Fibroblast of skin of back (primary cell): Measurements from ENCODE around the gene RNF123.
A peak's percentile ranks its signal among the peaks of the same experiment; 100 is the strongest.
"Not testable (repeated sequence)": the region's sequence is repeated elsewhere in the genome, so short reads cannot be mapped to it uniquely, and the experiment has no call there.

ENCODE experiments used
- DNase-seq: peaks from one replicate; pipeline ENCODE4 v3.0.0-alpha.2; 2013

The RNF123 gene

DNA sequence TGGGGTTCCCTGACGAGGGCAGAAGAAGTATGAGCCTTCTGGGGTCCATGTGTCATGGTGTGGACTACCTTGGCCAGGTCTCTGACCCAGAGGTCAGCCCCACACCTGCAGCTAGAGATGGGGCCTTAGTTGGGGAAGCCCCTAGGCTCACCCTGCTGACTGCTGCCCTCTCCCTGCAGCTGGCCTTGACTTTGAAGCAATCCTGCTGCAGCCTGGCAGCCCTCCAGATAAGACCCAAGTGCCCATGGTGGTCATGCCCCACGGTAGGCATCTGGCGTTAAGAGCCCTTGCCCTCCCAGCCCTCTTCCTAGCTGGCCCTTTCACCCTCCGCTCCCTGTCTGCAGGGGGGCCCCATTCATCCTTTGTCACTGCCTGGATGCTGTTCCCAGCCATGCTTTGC, 7.8 kb upstream of the RNF123 start:
- no peak for DNase-seq

DNA sequence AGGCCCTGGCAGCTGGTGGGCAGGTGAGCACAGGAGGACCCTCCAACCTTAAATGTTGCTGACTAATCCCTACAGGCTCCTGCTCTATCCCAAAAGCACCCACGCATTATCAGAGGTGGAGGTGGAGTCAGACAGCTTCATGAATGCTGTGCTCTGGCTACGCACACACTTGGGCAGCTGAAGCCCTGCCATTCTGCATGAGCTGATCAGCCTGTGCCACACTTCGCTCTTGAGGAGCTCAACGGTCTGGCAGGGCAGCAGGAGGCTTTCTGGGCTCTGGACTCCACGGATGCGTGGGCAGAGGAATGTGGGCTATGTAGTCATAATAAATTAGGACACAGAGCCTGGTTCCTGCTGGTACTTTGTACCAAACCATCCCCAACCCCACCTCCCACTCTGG, 6.2 kb upstream of the RNF123 start:
- no peak for DNase-seq

DNA sequence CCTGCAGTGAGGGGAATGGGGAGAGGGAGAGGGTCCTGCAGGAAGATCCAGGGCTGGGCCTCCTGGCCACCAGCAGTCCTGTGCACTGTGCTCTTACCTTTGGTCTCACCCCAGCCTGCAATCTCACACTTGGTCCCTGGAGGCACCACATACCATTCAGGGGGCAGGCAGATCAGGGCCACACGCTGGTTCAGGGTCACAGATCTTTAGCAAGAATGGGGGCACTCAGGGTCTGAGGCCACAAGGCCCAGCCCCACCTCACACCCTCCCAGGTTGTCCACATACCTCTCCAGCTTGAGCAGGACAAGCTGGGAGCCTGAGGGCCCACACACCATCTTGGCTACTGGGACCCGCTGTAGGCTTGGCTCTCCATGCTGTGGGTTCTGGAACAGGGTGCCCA, 4.9 kb upstream of the RNF123 start:
- not testable (repeated sequence) for DNase-seq

- DNase-seq: not testable (repeated sequence)
These were observed 4.3 kb upstream of the RNF123 start for GRCh38 chr3:49685103-49685502.

DNA sequence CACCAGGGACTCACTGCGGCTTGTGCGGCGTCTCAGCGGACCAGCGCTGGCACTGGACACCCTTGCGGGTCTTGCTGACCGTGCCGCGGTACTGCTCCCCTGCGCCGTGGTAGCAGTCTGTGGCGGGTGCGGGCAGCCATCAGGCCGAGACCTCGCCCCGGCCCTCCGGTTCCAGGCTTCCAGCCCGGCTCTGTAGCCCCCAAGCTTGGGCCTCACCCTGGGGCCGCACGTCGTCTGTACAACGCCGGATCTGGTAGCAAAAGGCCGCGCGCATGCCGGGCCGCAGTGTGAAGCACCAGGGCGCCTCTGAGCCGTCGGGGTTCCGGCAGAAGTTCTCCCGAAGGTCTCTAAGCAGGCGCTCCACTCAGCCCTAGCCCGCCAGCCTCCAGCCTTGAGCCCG, 3.5 kb upstream of the RNF123 start:
- DNase-seq: not testable (repeated sequence)

DNA sequence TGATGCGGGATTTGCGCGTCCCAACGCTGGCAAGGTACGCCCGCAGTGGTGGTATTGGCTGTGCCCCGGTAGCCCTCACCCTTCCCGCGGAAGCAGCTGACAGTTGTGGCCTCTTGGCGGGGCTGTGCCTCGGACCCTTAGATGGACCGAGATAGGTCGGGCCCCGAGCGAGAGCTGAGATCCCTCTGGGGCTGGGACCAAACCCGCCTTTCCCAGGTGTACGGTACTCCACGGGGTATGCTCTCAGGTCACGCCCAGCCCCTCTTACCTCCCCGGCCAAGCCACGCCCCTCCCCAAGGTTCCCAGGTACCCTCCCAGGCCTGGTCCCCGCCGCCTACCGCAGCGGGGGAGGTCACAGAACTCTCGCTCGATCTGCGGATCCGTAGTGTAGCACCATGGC, 3.0 kb upstream of the RNF123 start:
- DNase-seq: not testable (repeated sequence)

DNA sequence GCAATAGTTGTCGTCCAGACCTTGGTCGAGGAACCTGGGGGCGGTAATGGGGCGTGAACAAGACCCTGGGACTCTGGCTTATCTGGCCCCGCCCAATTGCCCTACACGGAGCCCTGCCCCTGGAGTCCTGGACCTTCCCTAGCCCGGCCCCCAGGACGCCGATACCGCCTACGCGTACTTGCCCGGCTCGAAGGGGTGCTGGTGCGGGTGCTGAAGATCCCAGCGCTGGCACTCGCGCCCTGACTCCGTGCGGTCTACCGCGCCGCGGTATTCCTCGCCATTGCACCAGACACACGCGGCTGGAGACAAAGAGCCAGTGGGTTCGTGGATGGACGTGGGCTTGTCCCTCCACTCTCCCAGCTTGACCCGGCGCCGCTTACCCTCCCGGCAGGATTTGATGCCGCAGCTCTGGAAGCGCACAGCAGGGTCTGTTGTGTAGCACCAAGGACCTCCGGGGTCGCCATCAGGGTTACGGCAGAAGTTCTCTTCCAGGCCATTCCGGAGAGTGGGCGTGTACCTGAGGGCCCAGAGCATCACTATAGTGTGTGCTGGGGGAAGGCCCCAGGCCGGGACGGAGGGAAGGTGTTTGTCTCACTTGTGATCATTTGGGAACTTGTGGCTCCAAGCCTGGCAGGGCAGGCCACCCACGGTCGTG, 2.5 kb upstream of the RNF123 start:
- DNase-seq: peak; percentile 49

DNA sequence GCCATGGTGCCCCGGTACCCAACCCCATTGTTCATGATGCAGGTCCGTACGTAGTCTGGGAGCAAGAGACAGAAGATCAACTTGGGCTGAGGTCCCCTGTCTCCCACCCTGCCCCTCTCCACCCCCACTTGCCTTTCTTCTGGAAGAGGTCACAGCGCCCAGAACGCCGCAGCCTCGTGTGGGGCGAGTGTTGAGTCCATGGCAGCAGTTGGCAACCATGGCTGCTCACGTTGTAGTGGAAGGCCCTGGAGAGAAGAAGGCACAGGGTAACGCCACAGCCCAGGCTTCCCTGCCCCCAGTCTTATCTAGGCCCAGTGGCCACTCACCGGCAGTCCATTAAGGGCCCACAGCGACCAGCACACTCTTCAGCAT, 1.9 kb upstream of the RNF123 start:
- not testable (repeated sequence) for DNase-seq

DNA sequence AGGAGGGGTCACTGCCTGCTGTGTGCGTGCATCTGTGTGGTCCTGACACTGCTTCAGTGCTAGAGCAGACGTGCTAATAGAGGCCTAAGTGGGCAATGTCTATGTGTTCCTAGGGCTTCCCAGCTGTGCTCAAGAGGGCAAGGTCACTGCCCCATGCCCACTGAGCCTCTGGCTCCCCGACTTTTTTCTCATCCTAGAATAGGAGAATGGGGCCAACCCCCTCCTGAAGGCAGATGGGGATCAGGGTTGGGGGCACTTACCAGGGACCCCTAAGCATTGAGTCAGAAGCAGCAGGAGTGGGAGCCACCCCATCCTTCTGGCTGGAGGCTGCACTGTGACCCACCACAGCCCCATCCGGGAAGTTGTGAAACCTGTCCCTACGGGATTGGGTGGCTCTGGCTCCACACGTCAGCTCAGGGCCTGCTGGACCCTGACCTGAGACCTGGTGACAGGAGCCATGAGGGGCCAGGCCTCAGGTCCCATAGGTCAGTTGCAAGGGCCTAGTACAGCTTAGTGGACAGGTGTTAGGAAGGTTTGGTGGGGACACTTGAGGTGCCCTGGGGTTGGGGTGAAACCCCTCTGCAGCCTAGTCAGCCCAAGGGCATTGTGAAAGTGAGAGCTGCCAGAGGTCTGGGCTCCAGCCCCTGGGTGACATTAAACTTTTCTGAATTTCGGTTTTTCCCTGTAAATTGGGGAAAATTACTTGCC, 865 bp upstream of the RNF123 start:
- not testable (repeated sequence) for DNase-seq

DNA sequence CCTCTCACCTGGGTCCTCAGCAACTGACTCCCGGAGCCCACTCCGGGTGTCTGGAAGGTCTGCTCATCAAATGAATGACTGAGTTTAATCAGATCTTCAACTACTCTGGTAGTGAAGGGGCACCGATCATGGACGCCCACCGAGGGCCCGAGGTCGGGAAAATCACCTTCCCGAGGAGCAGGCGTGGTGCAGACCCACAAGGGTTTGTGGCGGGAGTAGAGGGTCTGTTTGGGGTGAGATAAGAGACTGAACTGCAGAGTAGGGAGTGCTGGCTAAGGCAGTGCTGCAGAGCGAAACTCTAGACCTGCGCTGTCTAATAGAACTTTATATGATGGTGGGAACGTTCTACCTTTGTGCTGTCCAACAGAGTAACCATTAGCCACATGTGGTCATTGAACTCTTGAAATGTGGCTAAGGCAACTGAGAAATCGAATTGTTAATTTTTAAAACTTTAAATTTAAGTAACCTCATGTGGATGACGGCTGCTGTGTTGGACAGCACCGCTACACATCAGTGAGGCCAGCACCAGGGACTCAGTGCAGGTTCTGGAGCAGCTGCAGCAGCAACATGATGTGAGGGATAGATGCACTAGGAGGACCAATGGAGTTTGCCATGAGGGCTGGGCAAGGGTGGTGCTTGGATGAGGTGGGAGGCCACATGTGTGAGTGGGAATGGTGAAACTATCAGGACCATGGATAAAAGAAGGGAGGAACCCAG, 709 bp downstream of the RNF123 start:
- DNase-seq: not testable (repeated sequence)

- DNase-seq: not testable (repeated sequence)
These were observed 1.5 kb downstream of the RNF123 start for GRCh38 chr3:49690856-49691255.

- DNase-seq: not testable (repeated sequence)
These were observed 2.1 kb downstream of the RNF123 start for GRCh38 chr3:49691481-49691880.

DNA sequence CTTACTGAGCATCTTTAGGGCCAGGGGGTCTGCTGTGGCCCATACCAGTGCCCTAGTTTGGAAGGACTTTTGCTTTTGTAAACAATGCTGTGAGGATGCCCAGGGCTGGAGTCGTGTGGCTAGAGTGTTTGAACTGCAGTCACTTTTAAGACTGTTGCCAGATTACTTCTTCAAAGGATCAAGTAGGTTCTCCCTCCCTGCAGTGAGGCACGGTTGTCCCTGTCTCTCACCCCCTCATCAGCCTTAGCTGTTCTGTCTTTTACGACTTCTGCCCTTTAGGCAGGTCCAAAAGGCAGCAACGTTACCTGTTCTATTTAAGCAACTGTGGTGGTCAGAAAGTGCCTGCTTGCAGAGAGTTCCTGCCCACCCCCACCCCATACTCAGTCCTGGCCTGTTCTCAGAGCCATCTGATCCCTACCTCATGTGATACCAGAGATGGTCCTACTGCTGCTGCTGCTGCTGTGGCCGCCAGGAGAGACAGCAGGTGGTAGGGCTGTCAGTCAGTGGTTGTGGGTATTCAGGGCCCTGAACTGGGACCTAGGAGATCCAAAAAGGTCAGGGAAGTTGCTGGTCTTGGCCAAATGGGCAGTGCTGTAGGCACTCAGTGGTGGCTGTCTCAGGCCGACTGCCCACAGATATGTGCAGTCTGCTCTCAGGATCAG, 5.2 kb downstream of the RNF123 start:
- not testable (repeated sequence) for DNase-seq

DNA sequence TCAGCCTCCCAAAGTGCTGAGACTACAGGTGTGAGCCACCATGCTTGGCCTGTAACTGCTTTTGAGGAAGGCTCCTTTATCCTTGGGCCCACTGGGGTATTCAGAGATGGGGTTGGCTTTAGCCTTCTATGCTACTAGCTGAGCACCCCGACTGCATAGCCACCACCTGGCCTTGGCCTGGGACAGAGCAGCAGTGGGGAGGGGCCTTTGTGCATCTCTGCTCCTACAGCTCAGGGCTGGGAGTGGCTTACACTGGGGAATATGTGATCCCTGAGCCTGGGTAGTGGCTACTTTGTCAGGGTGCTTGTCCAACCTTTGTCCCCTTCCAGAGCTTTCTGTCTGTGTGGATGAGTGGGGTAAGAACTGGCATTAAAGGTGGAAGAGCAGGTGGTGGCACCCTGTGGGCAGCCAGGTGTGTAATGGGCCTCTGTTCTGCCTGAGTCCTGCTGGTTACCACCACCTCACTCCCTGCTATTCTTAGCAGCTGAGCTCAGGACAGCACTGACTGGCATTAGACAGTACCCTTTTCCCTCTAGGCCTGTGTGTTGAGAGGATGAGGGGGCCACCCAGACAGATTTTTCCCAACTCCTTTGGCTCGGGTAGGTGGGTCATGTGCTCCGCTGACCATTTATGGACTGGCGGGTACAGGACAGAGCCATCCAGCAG, 6.1 kb downstream of the RNF123 start:
- not testable (repeated sequence) for DNase-seq

DNA sequence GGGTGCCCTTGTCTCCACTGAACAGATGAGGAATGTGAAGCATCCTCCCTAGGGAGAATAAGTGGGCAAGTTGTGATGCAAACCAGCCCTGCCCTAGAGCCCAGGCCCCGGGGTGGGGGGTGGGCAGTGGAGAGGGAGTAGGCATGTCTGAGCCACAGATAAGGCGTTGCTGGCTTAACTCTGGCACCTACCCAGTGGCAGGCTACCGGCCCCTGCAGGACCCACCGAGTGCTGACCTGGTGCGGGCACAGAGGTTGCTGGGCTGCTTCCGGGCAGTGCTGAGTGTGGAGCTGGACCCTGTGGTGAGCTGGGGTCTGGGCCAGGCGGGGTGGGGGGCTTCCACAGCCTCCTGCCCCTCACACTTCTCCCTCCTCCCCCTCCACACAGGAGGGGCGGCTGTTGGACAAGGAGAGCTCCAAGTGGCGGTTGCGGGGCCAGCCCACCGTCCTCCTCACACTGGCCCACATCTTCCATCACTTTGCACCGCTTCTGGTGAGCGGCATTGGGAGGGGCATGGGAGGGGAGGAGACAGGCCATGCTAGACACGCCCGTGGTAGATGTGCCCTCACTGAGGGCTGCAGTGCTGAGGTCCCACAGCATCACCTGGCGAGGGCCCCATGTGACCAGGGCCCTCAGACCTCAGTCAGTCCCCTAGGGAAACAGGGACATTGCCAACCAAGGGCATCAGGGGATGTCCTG, 10.1 kb downstream of the RNF123 start:
- DNase-seq: peak; percentile 46

GRCh38 chr3:49700014-49700413, 10.7 kb downstream of the RNF123 start:
- DNase-seq: no peak

DNA sequence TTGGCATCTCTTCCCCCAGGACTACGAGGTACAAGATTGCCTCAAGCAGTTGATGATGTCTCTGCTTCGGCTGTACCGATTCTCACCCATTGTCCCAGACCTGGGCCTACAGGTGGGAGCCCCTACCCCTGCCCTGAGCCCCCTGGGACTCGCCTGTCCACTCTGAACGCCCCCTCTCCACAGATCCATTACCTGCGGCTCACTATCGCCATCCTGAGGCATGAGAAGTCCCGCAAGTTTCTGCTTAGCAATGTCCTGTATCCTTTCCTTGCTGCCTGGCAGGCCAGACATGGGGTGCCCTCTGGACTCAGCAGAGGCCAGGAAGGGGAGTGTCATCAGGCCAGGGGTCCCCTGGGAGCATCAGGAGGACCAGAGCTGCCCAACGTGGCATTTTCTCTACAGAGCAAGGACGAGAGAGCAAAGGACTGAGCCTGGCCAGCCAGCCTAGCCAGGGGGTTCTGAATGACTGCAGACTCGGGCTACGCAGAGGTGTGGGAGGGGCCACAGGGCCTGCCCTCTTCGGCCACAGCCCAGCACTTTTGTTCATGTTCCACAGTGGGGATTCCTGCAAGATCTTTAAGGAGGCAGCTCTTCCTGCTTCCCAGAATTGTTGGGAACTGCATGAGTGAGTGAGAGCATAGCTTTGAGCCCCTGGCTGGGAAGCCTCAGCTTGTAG, 11.2 kb downstream of the RNF123 start:
- no peak for DNase-seq

- no peak for DNase-seq
These were observed 12.2 kb downstream of the RNF123 start for GRCh38 chr3:49701388-49702077.

GRCh38 chr3:49702672-49703071, 13.3 kb downstream of the RNF123 start:
- DNase-seq: no peak

DNA sequence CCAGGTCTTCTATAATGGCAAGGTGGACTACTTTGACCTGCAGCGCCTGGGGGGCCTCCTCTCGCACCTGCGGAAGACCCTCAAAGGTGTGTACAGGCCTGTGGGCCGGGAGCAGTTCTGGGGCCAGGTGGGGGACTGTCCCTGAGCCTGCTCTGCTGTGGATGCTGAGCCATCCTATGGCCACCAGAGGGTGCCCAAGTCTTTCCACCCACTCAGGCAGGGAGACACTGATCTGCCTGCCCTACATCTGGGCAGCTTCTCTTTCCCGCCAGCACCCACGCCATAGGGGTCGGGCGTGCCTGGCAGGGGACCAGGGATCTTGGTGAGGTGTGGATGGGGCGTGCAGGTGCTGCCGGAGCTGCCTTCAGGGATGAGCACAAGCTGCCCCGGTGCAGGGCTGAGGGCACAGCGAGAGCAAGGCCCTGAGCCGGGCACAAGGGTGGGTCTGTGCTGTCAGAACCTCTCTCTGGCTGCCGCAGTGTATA, 14.1 kb downstream of the RNF123 start:
- peak; percentile 64 for DNase-seq

- DNase-seq: no peak
These were observed 14.6 kb downstream of the RNF123 start for GRCh38 chr3:49703956-49704355.
